Measurements from ENCODE around the gene SH2D3A. TPM values are rescaled to one million over a fixed set of nuclear protein-coding genes. Genes with fewer than 3 reads are reported as not detected.

The SH2D3A gene
- total RNA-seq, 1 experiment from 2014 or later = 2.2 TPM

DNA sequence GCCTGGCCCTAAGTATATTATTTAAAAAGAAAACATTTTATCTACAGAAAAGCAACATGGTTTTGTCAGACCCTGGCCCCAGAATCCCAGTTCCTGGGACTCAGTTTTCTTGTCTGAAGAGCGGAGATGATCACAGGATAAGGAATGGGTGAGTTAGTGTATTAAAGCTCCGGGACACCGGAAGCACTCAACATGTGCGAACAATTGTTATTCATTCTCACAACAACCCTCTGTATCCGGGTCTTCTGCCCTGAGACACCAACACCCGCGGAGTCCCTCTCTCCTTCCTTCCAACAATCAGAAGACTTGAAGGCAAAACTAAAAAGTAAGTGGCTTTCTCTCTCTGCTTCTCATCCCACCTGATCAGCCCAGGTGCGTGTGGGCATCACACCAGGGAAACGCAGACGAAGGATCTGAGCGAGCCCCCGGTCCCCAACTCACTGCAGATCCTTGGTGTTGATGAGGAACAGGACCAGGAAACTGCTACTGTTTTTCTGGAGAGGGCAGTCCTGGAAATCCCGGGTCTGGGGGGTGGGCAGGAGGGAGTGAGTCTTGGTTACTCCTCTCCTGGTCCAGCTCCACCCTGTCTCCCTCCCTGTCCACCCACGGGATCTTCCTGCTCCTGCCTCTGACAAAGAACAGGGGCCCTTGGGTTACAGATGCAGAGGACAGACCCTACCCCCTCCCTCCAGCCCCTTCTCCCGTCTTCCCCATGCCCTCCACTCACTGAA lies 31.9 kb downstream of the SH2D3A start:
- in situ Hi-C loops (cut with HindIII; ENCODE audit: low pct_unique_long_range_greater_than_20kb, low sequenced_read_pairs) = no loop called here
- ATAC-seq = no peak
- no TSS peak for BruUV-seq (replicated peaks)
- TF ChIP-seq TCF7L2 (IDR thresholded peaks at IDR 0.05; ENCODE audit: low read depth, low read length) (no peak), SIN3A (IDR thresholded peaks at IDR 0.05; ENCODE audit: borderline replicate concordance, insufficient read depth, low read depth, low read length) (no peak), POLR2AphosphoS5 (IDR thresholded peaks at IDR 0.05; ENCODE audit: low read depth, low read length) (no peak)
- TF ChIP-seq, protein P1, sequence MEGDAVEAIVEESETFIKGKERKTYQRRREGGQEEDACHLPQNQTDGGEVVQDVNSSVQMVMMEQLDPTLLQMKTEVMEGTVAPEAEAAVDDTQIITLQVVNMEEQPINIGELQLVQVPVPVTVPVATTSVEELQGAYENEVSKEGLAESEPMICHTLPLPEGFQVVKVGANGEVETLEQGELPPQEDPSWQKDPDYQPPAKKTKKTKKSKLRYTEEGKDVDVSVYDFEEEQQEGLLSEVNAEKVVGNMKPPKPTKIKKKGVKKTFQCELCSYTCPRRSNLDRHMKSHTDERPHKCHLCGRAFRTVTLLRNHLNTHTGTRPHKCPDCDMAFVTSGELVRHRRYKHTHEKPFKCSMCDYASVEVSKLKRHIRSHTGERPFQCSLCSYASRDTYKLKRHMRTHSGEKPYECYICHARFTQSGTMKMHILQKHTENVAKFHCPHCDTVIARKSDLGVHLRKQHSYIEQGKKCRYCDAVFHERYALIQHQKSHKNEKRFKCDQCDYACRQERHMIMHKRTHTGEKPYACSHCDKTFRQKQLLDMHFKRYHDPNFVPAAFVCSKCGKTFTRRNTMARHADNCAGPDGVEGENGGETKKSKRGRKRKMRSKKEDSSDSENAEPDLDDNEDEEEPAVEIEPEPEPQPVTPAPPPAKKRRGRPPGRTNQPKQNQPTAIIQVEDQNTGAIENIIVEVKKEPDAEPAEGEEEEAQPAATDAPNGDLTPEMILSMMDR (IDR thresholded peaks at IDR 0.05) = no peak
- TF ChIP-seq, protein P2, sequence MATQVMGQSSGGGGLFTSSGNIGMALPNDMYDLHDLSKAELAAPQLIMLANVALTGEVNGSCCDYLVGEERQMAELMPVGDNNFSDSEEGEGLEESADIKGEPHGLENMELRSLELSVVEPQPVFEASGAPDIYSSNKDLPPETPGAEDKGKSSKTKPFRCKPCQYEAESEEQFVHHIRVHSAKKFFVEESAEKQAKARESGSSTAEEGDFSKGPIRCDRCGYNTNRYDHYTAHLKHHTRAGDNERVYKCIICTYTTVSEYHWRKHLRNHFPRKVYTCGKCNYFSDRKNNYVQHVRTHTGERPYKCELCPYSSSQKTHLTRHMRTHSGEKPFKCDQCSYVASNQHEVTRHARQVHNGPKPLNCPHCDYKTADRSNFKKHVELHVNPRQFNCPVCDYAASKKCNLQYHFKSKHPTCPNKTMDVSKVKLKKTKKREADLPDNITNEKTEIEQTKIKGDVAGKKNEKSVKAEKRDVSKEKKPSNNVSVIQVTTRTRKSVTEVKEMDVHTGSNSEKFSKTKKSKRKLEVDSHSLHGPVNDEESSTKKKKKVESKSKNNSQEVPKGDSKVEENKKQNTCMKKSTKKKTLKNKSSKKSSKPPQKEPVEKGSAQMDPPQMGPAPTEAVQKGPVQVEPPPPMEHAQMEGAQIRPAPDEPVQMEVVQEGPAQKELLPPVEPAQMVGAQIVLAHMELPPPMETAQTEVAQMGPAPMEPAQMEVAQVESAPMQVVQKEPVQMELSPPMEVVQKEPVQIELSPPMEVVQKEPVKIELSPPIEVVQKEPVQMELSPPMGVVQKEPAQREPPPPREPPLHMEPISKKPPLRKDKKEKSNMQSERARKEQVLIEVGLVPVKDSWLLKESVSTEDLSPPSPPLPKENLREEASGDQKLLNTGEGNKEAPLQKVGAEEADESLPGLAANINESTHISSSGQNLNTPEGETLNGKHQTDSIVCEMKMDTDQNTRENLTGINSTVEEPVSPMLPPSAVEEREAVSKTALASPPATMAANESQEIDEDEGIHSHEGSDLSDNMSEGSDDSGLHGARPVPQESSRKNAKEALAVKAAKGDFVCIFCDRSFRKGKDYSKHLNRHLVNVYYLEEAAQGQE (IDR thresholded peaks at IDR 0.05; ENCODE audit: insufficient read depth in 1 of 2, low read depth in 2 of 2, low read length in 1 of 2) = no peak
- Histone ChIP-seq H3K27ac (ENCODE audit: low read length) (peak overlapping the region; percentile 76), H3K36me3 (ENCODE audit: control insufficient read depth, insufficient read depth, low read length) (no peaks in the 10 kb centered on the region; the same call in 1 of the 2 replicates), H3K9me3 (ENCODE audit: control insufficient read depth, insufficient read depth, low read depth, low read length) (no peaks in the 10 kb centered on the region), H3K4me3 (ENCODE audit: low read depth in 2 of 2, low read length in 2 of 2) (peak overlapping the region; percentile 88 to 92), H3K4me1 (ENCODE audit: control insufficient read depth, insufficient read depth, low read length) (peaks cover 14% of the 10 kb centered on the region), H3K27me3 (ENCODE audit: control insufficient read depth, insufficient read depth, low read length) (no peaks in the 10 kb centered on the region)
- no peak for DNase-seq (ENCODE audit: low read depth, low spot score)
- intact Hi-C loops (cut with micrococcal nuclease; ENCODE audit: unreplicated experiment) = no loop called here
- ChIA-PET CTCF (interaction anchor here (0.5 kb wide), 1 partner anchor 128 kb away, joined by 3 read pairs; no protein-coding TSS in a partner anchor), POLR2A (no interaction called here)

DNA sequence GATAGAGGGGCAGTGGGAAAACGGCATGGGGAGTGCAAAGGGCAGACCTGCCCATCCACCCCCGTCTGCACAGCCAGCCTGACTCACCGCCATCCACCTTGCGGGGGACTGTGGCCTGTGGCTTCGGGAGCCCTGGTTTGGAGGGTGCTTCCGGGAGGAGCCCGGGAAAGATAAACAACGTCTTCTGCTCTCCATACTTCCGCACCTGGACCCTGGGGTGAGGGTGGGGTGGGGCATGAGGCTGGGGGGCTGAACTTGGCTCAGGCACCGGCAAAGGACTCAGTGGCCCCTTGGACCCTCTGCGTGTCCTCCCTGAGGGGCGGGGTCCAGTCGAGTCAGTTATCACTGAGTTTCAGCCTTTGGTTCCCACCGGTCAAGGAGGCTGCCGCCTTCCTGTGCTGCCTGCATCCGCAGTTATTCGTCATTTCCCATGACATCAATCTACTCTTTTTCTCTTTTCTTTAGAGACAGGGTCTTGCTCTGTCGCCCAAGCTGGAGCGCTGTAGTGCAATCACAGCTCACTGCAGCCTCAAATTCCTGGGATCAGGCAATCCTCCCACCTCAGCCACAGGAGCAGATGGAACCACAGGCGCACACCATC lies 33.0 kb downstream of the SH2D3A start:
- H3K27ac ChIP-seq (ENCODE audit: low read length) = no peak overlapping the region
- ChIA-PET POLR2A (no interaction called here), CTCF (no interaction called here)
- no peaks in the 10 kb centered on the region for H3K9me3 ChIP-seq (ENCODE audit: control insufficient read depth, insufficient read depth, low read depth, low read length)
- H3K4me3 ChIP-seq (ENCODE audit: low read depth in 2 of 2, low read length in 2 of 2) = no peak overlapping the region
- peaks cover 14% of the 10 kb centered on the region for H3K4me1 ChIP-seq (ENCODE audit: control insufficient read depth, insufficient read depth, low read length)
- intact Hi-C loops (cut with micrococcal nuclease; ENCODE audit: unreplicated experiment) = no loop called here
- DNase-seq (ENCODE audit: low read depth, low spot score) (no peak), ATAC-seq (no peak)
- no TSS peak for BruUV-seq (replicated peaks)
- H3K36me3 ChIP-seq (ENCODE audit: control insufficient read depth, insufficient read depth, low read length) = no peaks in the 10 kb centered on the region; the same call in 1 of the 2 replicates
- in situ Hi-C loops (cut with HindIII; ENCODE audit: low pct_unique_long_range_greater_than_20kb, low sequenced_read_pairs) = no loop called here
- no peaks in the 10 kb centered on the region for H3K27me3 ChIP-seq (ENCODE audit: control insufficient read depth, insufficient read depth, low read length)
- TF ChIP-seq SIN3A (IDR thresholded peaks at IDR 0.05; ENCODE audit: borderline replicate concordance, insufficient read depth, low read depth, low read length) (no peak), POLR2AphosphoS5 (IDR thresholded peaks at IDR 0.05; ENCODE audit: low read depth, low read length) (no peak), TCF7L2 (IDR thresholded peaks at IDR 0.05; ENCODE audit: low read depth, low read length) (no peak)
- TF ChIP-seq, protein P2 (IDR thresholded peaks at IDR 0.05; ENCODE audit: insufficient read depth in 1 of 2, low read depth in 2 of 2, low read length in 1 of 2) = no peak
- TF ChIP-seq, protein P1 (IDR thresholded peaks at IDR 0.05) = no peak
